GM06990 (cell line): ENCODE data around the gene FHIT.

Experiments
- DNase-seq: peaks from one replicate; pipeline ENCODE4 v3.0.0-alpha.2; 2011; ENCODE audit not compliant: insufficient read length; ENCODE audit errors: extremely low read depth
- H3K27me3 ChIP-seq: replicated peaks from 2 replicates; pipeline ENCODE4 v1.6.0; 2011; ENCODE audit warnings: low read length; ENCODE audit not compliant: control insufficient read depth, insufficient read depth
- H3K36me3 ChIP-seq: 2 replicates; pipeline ENCODE4 v1.5.1; 2011; ENCODE audit warnings: low read length; ENCODE audit not compliant: control insufficient read depth, insufficient read depth
- H3K4me3 ChIP-seq: replicated peaks from 2 replicates; pipeline ENCODE4 v1.5.1; 2011; ENCODE audit warnings: low read depth, mild to moderate bottlenecking, control low read depth, low read length
- TF ChIP-seq, protein P1 (sequence below): IDR thresholded peaks from 2 replicates; pipeline ENCODE4 v1.5.1; 2011; ENCODE audit warnings: low read length, control low read depth, mild to moderate bottlenecking, inconsistent platforms; ENCODE audit not compliant: insufficient read depth, poor library complexity, severe bottlenecking

Gene FHIT

DNA sequence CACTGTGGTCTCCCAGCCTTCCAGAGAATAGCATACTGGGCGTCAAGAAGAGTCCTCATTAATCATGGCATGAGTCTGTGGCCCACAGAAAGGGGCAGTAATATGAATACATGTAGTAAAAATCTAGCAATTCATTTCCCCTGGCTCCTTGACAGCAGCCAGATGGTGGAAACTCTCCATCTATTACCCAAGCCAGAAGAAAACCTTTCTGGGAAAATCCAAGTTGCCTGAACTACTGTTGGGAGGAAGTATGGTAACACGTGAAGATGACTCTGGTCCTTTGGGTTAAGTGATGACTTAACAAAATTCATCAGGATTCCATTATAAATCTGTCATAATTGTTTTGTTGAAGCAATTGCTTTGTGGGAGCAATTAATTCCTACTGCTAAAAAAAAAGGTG lies 530.5 kb downstream of the FHIT start:
- no peaks in the 10 kb centered on the region for H3K36me3 ChIP-seq
- H3K4me3 ChIP-seq = no peak overlapping the region
- no peaks in the 10 kb centered on the region for H3K27me3 ChIP-seq
- TF ChIP-seq, protein P1, sequence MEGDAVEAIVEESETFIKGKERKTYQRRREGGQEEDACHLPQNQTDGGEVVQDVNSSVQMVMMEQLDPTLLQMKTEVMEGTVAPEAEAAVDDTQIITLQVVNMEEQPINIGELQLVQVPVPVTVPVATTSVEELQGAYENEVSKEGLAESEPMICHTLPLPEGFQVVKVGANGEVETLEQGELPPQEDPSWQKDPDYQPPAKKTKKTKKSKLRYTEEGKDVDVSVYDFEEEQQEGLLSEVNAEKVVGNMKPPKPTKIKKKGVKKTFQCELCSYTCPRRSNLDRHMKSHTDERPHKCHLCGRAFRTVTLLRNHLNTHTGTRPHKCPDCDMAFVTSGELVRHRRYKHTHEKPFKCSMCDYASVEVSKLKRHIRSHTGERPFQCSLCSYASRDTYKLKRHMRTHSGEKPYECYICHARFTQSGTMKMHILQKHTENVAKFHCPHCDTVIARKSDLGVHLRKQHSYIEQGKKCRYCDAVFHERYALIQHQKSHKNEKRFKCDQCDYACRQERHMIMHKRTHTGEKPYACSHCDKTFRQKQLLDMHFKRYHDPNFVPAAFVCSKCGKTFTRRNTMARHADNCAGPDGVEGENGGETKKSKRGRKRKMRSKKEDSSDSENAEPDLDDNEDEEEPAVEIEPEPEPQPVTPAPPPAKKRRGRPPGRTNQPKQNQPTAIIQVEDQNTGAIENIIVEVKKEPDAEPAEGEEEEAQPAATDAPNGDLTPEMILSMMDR = no peak
- DNase-seq = no peak

DNA sequence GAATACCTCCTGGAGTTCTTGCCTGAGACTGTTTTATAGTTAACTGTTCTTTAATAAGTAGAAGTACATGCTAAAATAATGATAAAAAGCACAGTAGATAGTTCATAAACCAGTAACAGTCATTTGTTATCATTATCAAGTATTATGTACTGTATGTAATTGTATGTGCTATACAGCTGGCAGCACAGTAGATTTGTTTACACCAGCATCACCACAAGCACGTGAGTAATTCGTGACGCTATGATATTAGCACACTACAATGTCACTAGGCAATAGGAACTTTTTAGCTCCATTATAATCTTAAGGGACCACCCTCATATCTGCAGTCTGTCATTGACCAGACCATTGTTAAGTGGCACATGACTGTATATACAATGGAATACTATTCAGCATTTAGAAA lies 534.7 kb downstream of the FHIT start:
- H3K4me3 ChIP-seq = no peak overlapping the region
- TF ChIP-seq, protein P1 = no peak
- no peak for DNase-seq
- no peaks in the 10 kb centered on the region for H3K27me3 ChIP-seq
- no peaks in the 10 kb centered on the region for H3K36me3 ChIP-seq

- H3K27me3 ChIP-seq = no peaks in the 10 kb centered on the region
- TF ChIP-seq, protein P1 = no peak
- no peaks in the 10 kb centered on the region for H3K36me3 ChIP-seq
- H3K4me3 ChIP-seq = no peak overlapping the region
- DNase-seq = no peak
Measured at GRCh38 chr3:60708191-60708975, 542.9 kb downstream of the FHIT start.

- Histone ChIP-seq H3K36me3 (no peaks in the 10 kb centered on the region), H3K4me3 (no peak overlapping the region), H3K27me3 (no peaks in the 10 kb centered on the region)
- no peak for DNase-seq
- TF ChIP-seq, protein P1 = no peak
Measured at GRCh38 chr3:60707452-60708020, 543.7 kb downstream of the FHIT start.

GRCh38 chr3:60703956-60704736 lies 547.1 kb downstream of the FHIT start:
- DNase-seq = no peak
- Histone ChIP-seq H3K4me3 (no peak overlapping the region), H3K27me3 (no peaks in the 10 kb centered on the region), H3K36me3 (no peaks in the 10 kb centered on the region)
- TF ChIP-seq, protein P1 = no peak
